ENCODE measurements around the gene CABS1. TPM values are rescaled to one million over a fixed set of nuclear protein-coding genes. Genes with fewer than 3 reads are reported as not detected.

CABS1 gene
- total RNA-seq, 1 donor from 2014 or later: not detected

DNA sequence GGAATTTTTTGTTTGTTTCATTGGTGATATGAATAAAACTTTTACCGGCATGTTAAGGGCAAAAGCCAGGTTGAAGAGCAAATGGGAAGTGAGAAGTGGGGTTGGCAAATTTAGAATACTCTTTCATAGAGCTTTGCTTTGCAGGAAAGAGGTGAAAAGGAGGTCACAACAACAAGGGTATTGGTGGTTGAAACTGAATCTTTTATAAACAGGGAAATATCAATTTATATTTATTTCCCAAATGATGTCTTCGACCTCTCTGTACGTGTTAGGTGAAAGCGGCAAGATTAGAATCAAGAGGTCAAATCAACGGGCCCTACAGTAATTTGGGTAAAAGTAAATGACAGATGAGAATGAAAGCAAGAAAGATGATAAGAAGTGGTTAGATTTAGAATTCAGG lies 29.2 kb downstream of the CABS1 start:
- Histone ChIP-seq H3K36me3 (ENCODE audit: control insufficient read depth, insufficient read depth, low read length) (no peaks in the 10 kb centered on the region), H3K4me3 (ENCODE audit: low read depth, low read length) (no peak overlapping the region), H3K27me3 (ENCODE audit: control insufficient read depth, insufficient read depth, low read length) (no peaks in the 10 kb centered on the region)
- TF ChIP-seq, protein P1, sequence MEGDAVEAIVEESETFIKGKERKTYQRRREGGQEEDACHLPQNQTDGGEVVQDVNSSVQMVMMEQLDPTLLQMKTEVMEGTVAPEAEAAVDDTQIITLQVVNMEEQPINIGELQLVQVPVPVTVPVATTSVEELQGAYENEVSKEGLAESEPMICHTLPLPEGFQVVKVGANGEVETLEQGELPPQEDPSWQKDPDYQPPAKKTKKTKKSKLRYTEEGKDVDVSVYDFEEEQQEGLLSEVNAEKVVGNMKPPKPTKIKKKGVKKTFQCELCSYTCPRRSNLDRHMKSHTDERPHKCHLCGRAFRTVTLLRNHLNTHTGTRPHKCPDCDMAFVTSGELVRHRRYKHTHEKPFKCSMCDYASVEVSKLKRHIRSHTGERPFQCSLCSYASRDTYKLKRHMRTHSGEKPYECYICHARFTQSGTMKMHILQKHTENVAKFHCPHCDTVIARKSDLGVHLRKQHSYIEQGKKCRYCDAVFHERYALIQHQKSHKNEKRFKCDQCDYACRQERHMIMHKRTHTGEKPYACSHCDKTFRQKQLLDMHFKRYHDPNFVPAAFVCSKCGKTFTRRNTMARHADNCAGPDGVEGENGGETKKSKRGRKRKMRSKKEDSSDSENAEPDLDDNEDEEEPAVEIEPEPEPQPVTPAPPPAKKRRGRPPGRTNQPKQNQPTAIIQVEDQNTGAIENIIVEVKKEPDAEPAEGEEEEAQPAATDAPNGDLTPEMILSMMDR (IDR thresholded peaks at IDR 0.05; ENCODE audit: insufficient read depth, low read length, poor library complexity, severe bottlenecking): no peak
- no peak for DNase-seq (ENCODE audit: low read depth)

DNA sequence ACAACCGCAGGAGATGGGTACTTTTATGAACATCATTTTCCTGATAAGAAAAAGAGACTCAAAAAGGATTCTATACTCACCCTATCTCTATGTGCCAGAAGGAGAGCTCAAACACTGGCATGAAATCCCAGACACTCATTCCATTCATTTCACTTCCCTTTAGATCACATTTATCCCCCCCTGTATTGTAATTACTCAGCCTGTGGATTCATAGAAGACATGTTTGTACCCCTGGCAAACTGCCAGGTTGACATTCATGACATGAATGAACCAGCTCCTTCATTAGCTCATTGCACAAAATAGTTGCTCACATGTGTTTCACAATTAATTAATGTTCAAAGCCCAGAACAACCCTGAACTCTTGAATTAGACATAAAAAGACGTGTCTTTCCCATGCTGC lies 30.7 kb downstream of the CABS1 start:
- no peak for DNase-seq (ENCODE audit: low read depth)
- H3K27me3 ChIP-seq (ENCODE audit: control insufficient read depth, insufficient read depth, low read length): no peaks in the 10 kb centered on the region
- TF ChIP-seq, protein P1 (IDR thresholded peaks at IDR 0.05; ENCODE audit: insufficient read depth, low read length, poor library complexity, severe bottlenecking): no peak
- H3K4me3 ChIP-seq (ENCODE audit: low read depth, low read length): no peak overlapping the region
- H3K36me3 ChIP-seq (ENCODE audit: control insufficient read depth, insufficient read depth, low read length): no peaks in the 10 kb centered on the region

DNA sequence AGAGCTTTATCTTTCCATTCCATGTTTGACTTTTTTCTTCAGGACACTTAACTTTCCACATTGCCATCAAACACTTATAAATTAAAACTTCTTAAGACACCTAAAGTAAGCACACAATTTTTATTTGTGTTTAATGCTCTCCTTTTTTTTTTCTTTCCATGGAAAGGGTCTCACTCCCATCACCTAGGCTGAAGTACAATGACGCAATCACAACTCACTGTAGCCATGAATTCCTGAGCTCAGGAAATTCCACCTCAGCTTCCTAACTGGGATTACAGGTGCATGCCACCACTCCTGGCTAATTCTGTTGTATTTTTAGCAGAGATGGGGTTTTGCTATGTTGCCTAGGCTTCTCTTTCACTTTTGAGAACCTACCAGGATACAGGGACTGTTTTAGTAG lies 33.0 kb downstream of the CABS1 start:
- H3K4me3 ChIP-seq (ENCODE audit: low read depth, low read length): no peak overlapping the region
- TF ChIP-seq, protein P1 (IDR thresholded peaks at IDR 0.05; ENCODE audit: insufficient read depth, low read length, poor library complexity, severe bottlenecking): no peak
- H3K36me3 ChIP-seq (ENCODE audit: control insufficient read depth, insufficient read depth, low read length): no peaks in the 10 kb centered on the region
- no peaks in the 10 kb centered on the region for H3K27me3 ChIP-seq (ENCODE audit: control insufficient read depth, insufficient read depth, low read length)
- no peak for DNase-seq (ENCODE audit: low read depth)

DNA sequence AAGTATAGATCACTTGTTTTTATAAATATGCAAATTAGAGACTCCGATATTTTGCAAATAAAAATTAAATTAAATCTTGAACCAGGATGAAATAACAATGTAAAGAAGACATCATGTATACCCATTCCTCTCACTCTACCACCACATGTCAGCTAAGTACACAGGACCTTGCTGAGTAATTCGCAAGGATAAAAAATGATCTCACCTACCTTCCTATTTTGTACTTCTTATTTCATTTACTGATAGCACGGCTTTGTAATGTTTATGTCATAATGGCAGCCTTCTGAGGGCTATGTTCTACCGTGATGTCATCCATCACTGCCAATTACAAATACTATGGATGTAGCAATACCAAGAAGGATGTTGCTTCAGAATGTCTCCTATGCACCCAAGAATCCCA lies 37.2 kb downstream of the CABS1 start:
- DNase-seq (ENCODE audit: low read depth): no peak
- Histone ChIP-seq H3K36me3 (ENCODE audit: control insufficient read depth, insufficient read depth, low read length) (no peaks in the 10 kb centered on the region), H3K4me3 (ENCODE audit: low read depth, low read length) (no peak overlapping the region), H3K27me3 (ENCODE audit: control insufficient read depth, insufficient read depth, low read length) (no peaks in the 10 kb centered on the region)
- TF ChIP-seq, protein P1 (IDR thresholded peaks at IDR 0.05; ENCODE audit: insufficient read depth, low read length, poor library complexity, severe bottlenecking): no peak

DNA sequence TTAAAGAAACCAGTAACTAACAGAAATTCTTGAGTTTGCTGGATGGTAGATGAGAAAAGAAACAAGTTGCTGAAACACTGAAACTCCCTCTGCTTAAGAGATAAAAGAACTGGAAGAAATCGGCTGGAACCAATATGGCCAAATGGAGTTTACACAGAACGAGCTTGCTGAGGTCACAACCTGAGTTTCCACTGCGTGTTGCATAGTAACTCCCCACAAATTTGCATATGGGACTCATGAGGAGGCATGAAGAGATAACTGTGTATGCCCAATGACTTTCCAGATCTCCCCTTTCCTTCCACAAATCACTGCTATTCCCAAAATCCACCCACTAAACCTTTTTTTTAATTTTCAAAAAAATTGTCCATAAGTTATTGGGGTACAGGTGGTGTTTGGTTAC lies 38.0 kb downstream of the CABS1 start:
- H3K4me3 ChIP-seq (ENCODE audit: low read depth, low read length): no peak overlapping the region
- no peak for DNase-seq (ENCODE audit: low read depth)
- no peaks in the 10 kb centered on the region for H3K36me3 ChIP-seq (ENCODE audit: control insufficient read depth, insufficient read depth, low read length)
- no peaks in the 10 kb centered on the region for H3K27me3 ChIP-seq (ENCODE audit: control insufficient read depth, insufficient read depth, low read length)
- TF ChIP-seq, protein P1 (IDR thresholded peaks at IDR 0.05; ENCODE audit: insufficient read depth, low read length, poor library complexity, severe bottlenecking): no peak

DNA sequence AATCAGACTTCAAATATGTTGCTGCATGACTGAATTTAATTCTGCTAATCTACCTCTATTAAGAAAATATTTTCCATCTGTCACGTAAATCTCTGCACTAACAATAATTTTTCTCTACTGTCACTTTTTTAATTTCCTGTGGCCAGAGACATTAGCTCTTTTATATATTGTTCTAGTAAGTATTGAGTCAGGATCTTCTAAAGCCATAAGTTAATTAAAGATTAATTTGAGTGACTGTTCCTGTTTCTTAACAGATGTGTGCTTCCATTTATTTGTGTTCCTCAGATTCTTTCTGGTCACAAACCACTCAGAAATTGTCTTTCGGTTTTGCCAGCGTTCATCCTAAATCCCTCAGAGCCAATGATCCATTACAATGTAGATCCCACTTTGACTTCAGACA lies 45.8 kb downstream of the CABS1 start:
- H3K27me3 ChIP-seq (ENCODE audit: control insufficient read depth, insufficient read depth, low read length): no peaks in the 10 kb centered on the region
- no peak overlapping the region for H3K4me3 ChIP-seq (ENCODE audit: low read depth, low read length)
- no peak for DNase-seq (ENCODE audit: low read depth)
- H3K36me3 ChIP-seq (ENCODE audit: control insufficient read depth, insufficient read depth, low read length): no peaks in the 10 kb centered on the region
- TF ChIP-seq, protein P1 (IDR thresholded peaks at IDR 0.05; ENCODE audit: insufficient read depth, low read length, poor library complexity, severe bottlenecking): no peak
